OCI-LY3 (cell line): ENCODE results near the gene YAF2.

Experiments used
- H2AFZ ChIP-seq: fragments of 200-600, 300-600 bp; shearing (Covaris generic); 2 replicates; pipeline ENCODE4 v1.6.0; 2014; ENCODE audit warnings: antibody characterized with exemption, low read depth, low read length
- H3K27ac ChIP-seq: fragments of 200-600, 300-600 bp; sonication (generic); 2 replicates; pipeline ENCODE4 v1.5.1; 2014; ENCODE audit warnings: mild to moderate bottlenecking, low read length, moderate library complexity, mixed read lengths
- H3K27me3 ChIP-seq: fragments of 200-600, 300-600 bp; sonication (generic); 2 replicates; pipeline ENCODE4 v1.6.1; 2014; ENCODE audit warnings: low read depth, low read length, mixed read lengths
- H3K36me3 ChIP-seq: fragments of 200-600, 300-600 bp; sonication (generic); replicated peaks from 2 replicates; pipeline ENCODE3; 2014; ENCODE audit warnings: low read depth, low read length, mixed read lengths
- H3K4me1 ChIP-seq: fragments of 300-600, 200-600 bp; sonication (generic); 2 replicates; pipeline ENCODE4 v1.6.1; 2014; ENCODE audit warnings: low read length, mixed read lengths
- H3K4me2 ChIP-seq: fragments of 200-600, 300-600 bp; sonication (generic); 2 replicates; pipeline ENCODE4 v1.6.1; 2014; ENCODE audit warnings: low read length, mixed read lengths
- H3K4me3 ChIP-seq: fragments of 300-600, 200-600 bp; sonication (generic); 2 replicates; pipeline ENCODE4 v1.5.1; 2014; ENCODE audit warnings: antibody characterized with exemption, mild to moderate bottlenecking, low read length, moderate library complexity
- H3K79me2 ChIP-seq: fragments of 300-600, 200-600 bp; shearing (Covaris generic); 2 replicates; pipeline ENCODE4 v1.6.1; 2014; ENCODE audit warnings: mild to moderate bottlenecking, low read length, mixed read lengths
- H3K9ac ChIP-seq: fragments of 300-600, 200-600 bp; shearing (Covaris generic); 2 replicates; pipeline ENCODE4 v1.6.0; 2014; ENCODE audit warnings: mild to moderate bottlenecking, low read length, moderate library complexity
- H3K9me3 ChIP-seq: fragments of 200-600, 300-600 bp; shearing (Covaris generic); 2 replicates; pipeline ENCODE4 v1.6.1; 2014; ENCODE audit warnings: low read length, mixed read lengths; ENCODE audit not compliant: insufficient read depth
- H4K20me1 ChIP-seq: fragments of 200-600, 300-600 bp; sonication (generic); 2 replicates; pipeline ENCODE4 v1.6.1; 2016; ENCODE audit warnings: low read length, mixed read lengths; ENCODE audit not compliant: insufficient read depth
- CTCF ChIP-seq: fragments of 200-600, 300-600 bp; sonication (generic); IDR thresholded peaks from 2 replicates; pipeline ENCODE4 v1.5.1; 2014; ENCODE audit warnings: antibody characterized with exemption, low read length, low read depth
- EZH2phosphoT487 ChIP-seq: fragments of 200-600 bp; shearing (Covaris generic); IDR thresholded peaks from 2 replicates; pipeline ENCODE4 v1.6.1; 2018; ENCODE audit warnings: antibody characterized with exemption, mixed run types, low read depth

Gene YAF2

GRCh38 chr12:42238240-42239140, at the start of gene YAF2:
TSS of gene YAF2 (minus strand) at chr12:42238248. CDS start at chr12:42238180, 68 bp downstream.
- Histone ChIP-seq H3K27ac (peak within 1 kb of the TSS; percentile 80), H3K4me2 (peak within 1 kb of the TSS; percentile 95), H3K9me3 (no peaks in the 10 kb centered on the region), H3K4me1 (peaks cover 18% of the 10 kb centered on the region), H3K4me3 (peak within 1 kb of the TSS; percentile 89), H2AFZ (peak within 1 kb of the TSS; percentile 86), H3K79me2 (peaks cover 57% of the 10 kb centered on the region), H3K36me3 (peaks cover 10% of the 10 kb centered on the region), H3K9ac (peak within 1 kb of the TSS; percentile 92), H4K20me1 (no peaks in the 10 kb centered on the region), H3K27me3 (no peaks in the 10 kb centered on the region)
- no peak for TF ChIP-seq EZH2phosphoT487
- TF ChIP-seq CTCF, result no peak

GRCh38 chr12:42286741-42287140, 48.7 kb upstream of the YAF2 start:
- H3K9me3 ChIP-seq, result no peaks in the 10 kb centered on the region
- no peak overlapping the region for H3K9ac ChIP-seq
- 0 out of 2 replicates have a peak, but pooled peaks cover 3% of the 10 kb centered on the region for H3K27me3 ChIP-seq
- H3K4me3 ChIP-seq, result no peak overlapping the region
- no peaks in the 10 kb centered on the region for H3K36me3 ChIP-seq
- no peaks in the 10 kb centered on the region for H4K20me1 ChIP-seq
- peaks cover 11% of the 10 kb centered on the region for H3K4me1 ChIP-seq
- TF ChIP-seq EZH2phosphoT487 (no peak), CTCF (no peak)
- no peak overlapping the region for H3K4me2 ChIP-seq
- no peaks in the 10 kb centered on the region for H3K79me2 ChIP-seq
- no peak overlapping the region for H3K27ac ChIP-seq
- H2AFZ ChIP-seq, result no peak overlapping the region

GRCh38 chr12:42285431-42285830, 47.4 kb upstream of the YAF2 start:
- Histone ChIP-seq H3K9ac (no peak overlapping the region), H3K79me2 (no peaks in the 10 kb centered on the region), H3K4me3 (no peak overlapping the region), H2AFZ (no peak overlapping the region), H3K36me3 (no peaks in the 10 kb centered on the region), H3K27ac (no peak overlapping the region), H3K9me3 (no peaks in the 10 kb centered on the region), H3K4me1 (peaks cover 11% of the 10 kb centered on the region), H3K4me2 (no peak overlapping the region), H4K20me1 (no peaks in the 10 kb centered on the region), H3K27me3 (0 out of 2 replicates have a peak, but pooled peaks cover 3% of the 10 kb centered on the region)
- TF ChIP-seq EZH2phosphoT487, result no peak
- TF ChIP-seq CTCF, result no peak

- H3K9me3 ChIP-seq, result no peaks in the 10 kb centered on the region
- no peak overlapping the region for H2AFZ ChIP-seq
- no peak overlapping the region for H3K27ac ChIP-seq
- H3K4me2 ChIP-seq, result no peak overlapping the region
- no peak for TF ChIP-seq EZH2phosphoT487
- no peak for TF ChIP-seq CTCF
- H3K4me1 ChIP-seq, result peaks cover 11% of the 10 kb centered on the region
- 0 out of 2 replicates have a peak, but pooled peaks cover 3% of the 10 kb centered on the region for H3K27me3 ChIP-seq
- no peaks in the 10 kb centered on the region for H3K79me2 ChIP-seq
- no peak overlapping the region for H3K4me3 ChIP-seq
- no peak overlapping the region for H3K9ac ChIP-seq
- H4K20me1 ChIP-seq, result no peaks in the 10 kb centered on the region
- no peaks in the 10 kb centered on the region for H3K36me3 ChIP-seq
Measured at GRCh38 chr12:42284876-42285275, 46.8 kb upstream of the YAF2 start.
